ENCODE data around the gene MLLT1. TPM values are rescaled to one million over a fixed set of nuclear protein-coding genes. Genes with fewer than 3 reads are reported as not detected.

The MLLT1 gene
- total RNA-seq = 10 to 100 TPM; 16.9 to 25.8 (median 24.3) TPM

- intact Hi-C loops (cut with DNase I; ENCODE audit: low total_unique reads) = loop anchor here (5.0 kb wide), 1 partner anchor 223 kb away; no protein-coding TSS in a partner anchor
- H3K4me3 ChIP-seq (ENCODE audit: low read depth, poor library complexity, severe bottlenecking) = peak within 1 kb of the TSS; percentile 57
- DNase-seq (ENCODE audit: low spot score in 2 of 2) = peak; percentile 93 to 99
- TF ChIP-seq, protein P1, sequence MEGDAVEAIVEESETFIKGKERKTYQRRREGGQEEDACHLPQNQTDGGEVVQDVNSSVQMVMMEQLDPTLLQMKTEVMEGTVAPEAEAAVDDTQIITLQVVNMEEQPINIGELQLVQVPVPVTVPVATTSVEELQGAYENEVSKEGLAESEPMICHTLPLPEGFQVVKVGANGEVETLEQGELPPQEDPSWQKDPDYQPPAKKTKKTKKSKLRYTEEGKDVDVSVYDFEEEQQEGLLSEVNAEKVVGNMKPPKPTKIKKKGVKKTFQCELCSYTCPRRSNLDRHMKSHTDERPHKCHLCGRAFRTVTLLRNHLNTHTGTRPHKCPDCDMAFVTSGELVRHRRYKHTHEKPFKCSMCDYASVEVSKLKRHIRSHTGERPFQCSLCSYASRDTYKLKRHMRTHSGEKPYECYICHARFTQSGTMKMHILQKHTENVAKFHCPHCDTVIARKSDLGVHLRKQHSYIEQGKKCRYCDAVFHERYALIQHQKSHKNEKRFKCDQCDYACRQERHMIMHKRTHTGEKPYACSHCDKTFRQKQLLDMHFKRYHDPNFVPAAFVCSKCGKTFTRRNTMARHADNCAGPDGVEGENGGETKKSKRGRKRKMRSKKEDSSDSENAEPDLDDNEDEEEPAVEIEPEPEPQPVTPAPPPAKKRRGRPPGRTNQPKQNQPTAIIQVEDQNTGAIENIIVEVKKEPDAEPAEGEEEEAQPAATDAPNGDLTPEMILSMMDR (IDR thresholded peaks at IDR 0.05) = no peak
- TF ChIP-seq POLR2A (IDR thresholded peaks at IDR 0.05) = no peak
- 5 to 12% methylated on average over 20 to 40 of the region's 66 CpGs for WGBS, 2 donors
Measured at GRCh38 chr19:6279931-6280591, at the start of gene MLLT1. TSS of gene MLLT1 (minus strand) at chr19:6279975. CDS start at chr19:6279784, 191 bp downstream.

- intact Hi-C loops (cut with DNase I; ENCODE audit: low total_unique reads) = no loop called here
- TF ChIP-seq, protein P1 (IDR thresholded peaks at IDR 0.05) = no peak
- TF ChIP-seq POLR2A (IDR thresholded peaks at IDR 0.05) = no peak
- no peak for DNase-seq (ENCODE audit: low spot score in 2 of 2)
- H3K4me3 ChIP-seq (ENCODE audit: low read depth, poor library complexity, severe bottlenecking) = no peak overlapping the region
- 75 to 81% methylated on average over 5 of the region's 5 CpGs for WGBS, 2 donors
Measured at GRCh38 chr19:6326815-6327214, 47.0 kb upstream of the MLLT1 start.

DNA sequence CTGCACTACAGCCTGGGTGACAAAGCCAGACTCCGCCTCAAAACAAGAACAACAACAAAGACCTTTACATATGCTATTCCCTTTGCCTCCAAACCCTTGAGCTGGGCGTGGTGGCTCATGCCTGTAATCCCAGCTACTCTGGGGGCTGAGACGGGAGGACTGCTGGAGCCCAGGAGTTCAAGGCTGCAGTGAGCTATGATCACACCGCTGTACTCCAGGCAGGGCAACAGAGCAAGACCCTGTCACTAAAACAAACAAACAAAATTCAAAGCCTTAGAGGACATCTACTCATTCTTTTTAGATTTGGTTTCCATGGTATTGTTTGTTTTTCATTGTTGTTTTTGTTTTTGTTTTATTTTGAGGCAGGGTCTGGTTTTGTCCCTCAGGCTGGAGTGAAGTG is 45.8 kb upstream of the MLLT1 start:
- TF ChIP-seq POLR2A (IDR thresholded peaks at IDR 0.05) = no peak
- TF ChIP-seq, protein P1 (IDR thresholded peaks at IDR 0.05) = no peak
- H3K4me3 ChIP-seq (ENCODE audit: low read depth, poor library complexity, severe bottlenecking) = no peak overlapping the region
- WGBS, 2 donors = 63 to 80% methylated on average over 4 of the region's 4 CpGs
- intact Hi-C loops (cut with DNase I; ENCODE audit: low total_unique reads) = no loop called here
- no peak for DNase-seq (ENCODE audit: low spot score in 2 of 2)

GRCh38 chr19:6324757-6325156 is 45.0 kb upstream of the MLLT1 start:
- intact Hi-C loops (cut with DNase I; ENCODE audit: low total_unique reads) = no loop called here
- H3K4me3 ChIP-seq (ENCODE audit: low read depth, poor library complexity, severe bottlenecking) = no peak overlapping the region
- TF ChIP-seq, protein P1 (IDR thresholded peaks at IDR 0.05) = no peak
- TF ChIP-seq POLR2A (IDR thresholded peaks at IDR 0.05) = no peak
- DNase-seq (ENCODE audit: low spot score in 2 of 2) = no peak
- WGBS, 2 donors = 67 to 70% methylated on average over 4 of the region's 4 CpGs

DNA sequence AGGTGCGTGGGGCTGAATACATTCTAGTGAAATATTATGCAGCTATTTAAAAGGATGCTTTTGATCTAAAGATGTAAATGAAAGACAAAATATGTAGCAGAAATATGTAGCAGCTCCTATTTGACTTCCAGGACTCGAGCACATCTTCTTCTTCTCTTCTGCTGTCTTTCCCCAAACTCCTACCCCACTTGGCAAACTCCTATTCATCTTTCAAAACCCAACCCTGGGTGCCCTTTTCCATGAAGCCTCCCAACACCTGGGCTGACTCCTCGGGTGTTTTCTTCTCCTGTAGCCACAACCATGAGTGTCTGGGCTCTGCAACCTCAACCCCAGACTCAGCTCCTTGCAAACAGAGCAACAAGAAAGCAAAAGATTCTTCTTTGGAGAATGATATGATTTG is 42.5 kb upstream of the MLLT1 start:
- intact Hi-C loops (cut with DNase I; ENCODE audit: low total_unique reads) = no loop called here
- TF ChIP-seq, protein P1 (IDR thresholded peaks at IDR 0.05) = no peak
- no peak for TF ChIP-seq POLR2A (IDR thresholded peaks at IDR 0.05)
- no peak for DNase-seq (ENCODE audit: low spot score in 2 of 2)
- WGBS, 2 donors = 57 to 58% methylated on average over 3 of the region's 3 CpGs
- H3K4me3 ChIP-seq (ENCODE audit: low read depth, poor library complexity, severe bottlenecking) = no peak overlapping the region

- intact Hi-C loops (cut with DNase I; ENCODE audit: low total_unique reads) = no loop called here
Measured at GRCh38 chr19:6319376-6319775, 39.6 kb upstream of the MLLT1 start.

More at GRCh38 chr19:6319376-6319775, 39.6 kb upstream of the MLLT1 start:
- no peak overlapping the region for H3K4me3 ChIP-seq (ENCODE audit: low read depth, poor library complexity, severe bottlenecking)
- DNase-seq (ENCODE audit: low spot score in 2 of 2) = no peak
- TF ChIP-seq, protein P1 (IDR thresholded peaks at IDR 0.05) = no peak
- no peak for TF ChIP-seq POLR2A (IDR thresholded peaks at IDR 0.05)
- WGBS, 2 donors = 39 to 45% methylated on average over 4 of the region's 4 CpGs

All from lower leg skin (tissue), 4 donors.